Endothelial cell of umbilical vein (primary cell): ENCODE data around the gene PGBD5. TPM values are rescaled to one million over a fixed set of nuclear protein-coding genes. Genes with fewer than 3 reads are reported as not detected.

Experiments used
- BruUV-seq: library from RNA; stranded (reverse); fragments of 400-500 nt; replicated peaks from 2 replicates; lab custom pipeline; 2021; lab: Mats Ljungman, UMichigan
- CTCF ChIA-PET: fragments of 300-600, 350-600 bp; sonication (Branson Sonifier 250); formaldehyde crosslinking; loops from one replicate; lab custom pipeline; 2021; ENCODE audit warnings: antibody characterized with exemption, inconsistent platforms; lab: Charles Lee
- POLR2A ChIA-PET: fragments of 300-600, 350-600 bp; sonication (Branson Sonifier 250); formaldehyde crosslinking; loops from one replicate; lab custom pipeline; 2021; ENCODE audit warnings: antibody characterized with exemption, inconsistent platforms; lab: Charles Lee
- DNase-seq: peaks from one replicate; pipeline ENCODE4 v3.0.0-alpha.2; 2011; ENCODE audit warnings: low read depth, low spot score
- FAIRE-seq: peaks from 2 replicates; lab custom pipeline; 2011; peaks lifted over from hg19 to GRCh38; lab: Jason Lieb, UNC
- H2AFZ ChIP-seq: 2 replicates; pipeline ENCODE4 v1.6.0; 2012; ENCODE audit warnings: low read depth, low read length, control low read depth, inconsistent platforms
- H3K27ac ChIP-seq: 2 replicates; pipeline ENCODE4 v1.5.1; 2011; ENCODE audit warnings: low read depth, mild to moderate bottlenecking, control low read depth, low read length, moderate library complexity; ENCODE audit not compliant: insufficient read depth
- H3K27me3 ChIP-seq, 2 experiments: 2 replicates each; pipeline versions ENCODE4 v1.6.0 to v1.6.1; 2011; ENCODE audit warnings: low read length in 2 of 2, mixed read lengths in 1 of 2; ENCODE audit not compliant: control insufficient read depth in 2 of 2, insufficient read depth in 2 of 2
- H3K36me3 ChIP-seq, 2 experiments: 2 replicates in 1 of 2; 3 replicates in 1 of 2; pipeline ENCODE4 v1.5.1; 2011; ENCODE audit warnings: low read length in 2 of 2, mild to moderate bottlenecking in 1 of 2, moderate library complexity in 1 of 2; ENCODE audit not compliant: control insufficient read depth in 2 of 2, insufficient read depth in 2 of 2; ENCODE audit errors: extremely low read depth in 1 of 2
- H3K4me1 ChIP-seq: 3 replicates; pipeline ENCODE4 v1.5.1; 2011; ENCODE audit warnings: mild to moderate bottlenecking, low read length; ENCODE audit not compliant: control insufficient read depth, insufficient read depth; ENCODE audit errors: extremely low read depth
- H3K4me2 ChIP-seq: 2 replicates; pipeline ENCODE4 v1.6.1; 2011; ENCODE audit warnings: low read length, control low read depth, mixed read lengths; ENCODE audit not compliant: insufficient read depth
- H3K4me3 ChIP-seq, 3 experiments: fragments of 200-600 bp in 1 of 3; sonication (generic), shearing (Covaris generic) in 1 of 3; replicated peaks in 1 of 3; 2 replicates each; pipeline ENCODE4 v1.5.1; 2011 to 2016; ENCODE audit warnings: control low read depth in 3 of 3, low read length in 3 of 3, mild to moderate bottlenecking in 2 of 3, inconsistent platforms in 1 of 3, low read depth in 1 of 3, moderate library complexity in 1 of 3; ENCODE audit not compliant: insufficient read depth in 1 of 3
- H3K79me2 ChIP-seq: 2 replicates; pipeline ENCODE4 v1.6.0; 2012; ENCODE audit warnings: low read length, inconsistent platforms; ENCODE audit not compliant: control insufficient read depth, insufficient read depth
- H3K9ac ChIP-seq: replicated peaks from 2 replicates; pipeline ENCODE3; 2011; ENCODE audit warnings: low read length, control low read depth; ENCODE audit not compliant: insufficient read depth; ENCODE audit errors: extremely low read depth
- H3K9me1 ChIP-seq: replicated peaks from 3 replicates; pipeline ENCODE4 v1.6.0; 2011; ENCODE audit warnings: mild to moderate bottlenecking, low read length; ENCODE audit not compliant: control insufficient read depth, insufficient read depth; ENCODE audit errors: extremely low read depth
- H3K9me3 ChIP-seq: replicated peaks from 2 replicates; pipeline ENCODE4 v1.5.1; 2012; ENCODE audit warnings: low read length, inconsistent platforms; ENCODE audit not compliant: control insufficient read depth, insufficient read depth
- H4K20me1 ChIP-seq: replicated peaks from 2 replicates; pipeline ENCODE3; 2011; ENCODE audit warnings: mild to moderate bottlenecking, low read length; ENCODE audit not compliant: control insufficient read depth, insufficient read depth; ENCODE audit errors: extremely low read depth
- CTCF ChIP-seq, 2 donors: IDR thresholded peaks; 1 replicate in 1 of 2; 2 replicates in 1 of 2; pipeline ENCODE4 v1.5.1; 2011; ENCODE audit warnings: low read length in 2 of 2, mild to moderate bottlenecking in 2 of 2, moderate library complexity in 2 of 2, control low read depth in 1 of 2, inconsistent platforms in 1 of 2, low read depth in 1 of 2; ENCODE audit not compliant: insufficient read depth in 1 of 2; ENCODE audit errors: extremely low read depth in 1 of 2
- EZH2 ChIP-seq: IDR thresholded peaks from 2 replicates; pipeline ENCODE4 v1.6.1; 2012; ENCODE audit warnings: borderline replicate concordance, low read depth, mild to moderate bottlenecking, moderate library complexity, low read length, inconsistent platforms; ENCODE audit not compliant: severe bottlenecking
- FOS ChIP-seq: IDR thresholded peaks from 2 replicates; pipeline ENCODE4 v1.6.1; 2011; ENCODE audit warnings: mild to moderate bottlenecking, low read length, moderate library complexity, borderline replicate concordance; ENCODE audit not compliant: insufficient read depth
- GATA2 ChIP-seq: IDR thresholded peaks from 2 replicates; pipeline ENCODE4 v1.7.0; 2011; ENCODE audit warnings: low read depth, mild to moderate bottlenecking, moderate library complexity, mixed read lengths, low read length; ENCODE audit not compliant: insufficient read length, insufficient read depth
- JUN ChIP-seq: IDR thresholded peaks from 2 replicates; pipeline ENCODE4 v1.6.1; 2011; ENCODE audit warnings: borderline replicate concordance, low read depth; ENCODE audit not compliant: insufficient read length, insufficient read depth
- MAX ChIP-seq: IDR thresholded peaks from 2 replicates; pipeline ENCODE4 v1.6.1; 2011; ENCODE audit not compliant: insufficient read depth, insufficient read length
- MYC ChIP-seq: IDR thresholded peaks from one replicate; pipeline ENCODE4 v1.6.1; 2011; ENCODE audit warnings: mild to moderate bottlenecking, low read depth, low read length
- POLR2A ChIP-seq: IDR thresholded peaks from 2 replicates; pipeline ENCODE4 v1.6.1; 2012; ENCODE audit warnings: low read depth, mild to moderate bottlenecking, control low read depth, low read length
- POLR2AphosphoS5 ChIP-seq: IDR thresholded peaks from 2 replicates; pipeline ENCODE4 v1.6.1; 2012; ENCODE audit warnings: low read depth, mild to moderate bottlenecking, control low read depth, low read length, moderate library complexity; ENCODE audit not compliant: insufficient read depth
- dilution Hi-C: fragments of 300-500 bp; cut with MboI; formaldehyde crosslinking; loops from one replicate; pipeline ENCODE4 v1.15.0; 2019; ENCODE audit warnings: low sequenced_read_pairs; ENCODE audit not compliant: extremely low pct_ligation_motif_present
- intact Hi-C: fragments of 100-400 bp; cut with micrococcal nuclease; formaldehyde crosslinking; loops from one replicate; pipeline ENCODE4 v1.10.0; 2022
- polyA plus RNA-seq, 4 experiments: library from polyadenylated mRNA; depleted of rRNA in 3 of 4; stranded (reverse) in 3 of 4; unstranded in 1 of 4; fragments of >200 nt; gene quantifications; 2 replicates each; pipeline versions ENCODE4 v1.2.1 to v1.2.3, GENCODE V29; 2011 to 2012; ENCODE audit warnings: missing spikeins in 1 of 4
- total RNA-seq: library from RNA; stranded (reverse); gene quantifications from 2 replicates; pipeline ENCODE4 v1.2.3, GENCODE V29; 2021

The PGBD5 gene
- total and polyA plus RNA-seq, 2 donors (not counting 3 experiments of a cell fraction or from before 2014, with no cell fraction given): 0.03 TPM; not detected in 1

- Histone ChIP-seq H3K27me3 (no peaks in the 10 kb centered on the region), H3K9me1 (no peaks in the 10 kb centered on the region), H3K4me2 (no peak overlapping the region), H3K4me1 (no peaks in the 10 kb centered on the region), H3K4me3 (no peak overlapping the region), H4K20me1 (no peaks in the 10 kb centered on the region), H2AFZ (no peak overlapping the region), H3K9me3 (no peaks in the 10 kb centered on the region), H3K79me2 (no peaks in the 10 kb centered on the region), H3K9ac (no peak overlapping the region), H3K36me3 (no peaks in the 10 kb centered on the region), H3K27ac (no peak overlapping the region)
- CTCF ChIA-PET: no interaction called here
- POLR2A ChIA-PET: no interaction called here
- TF ChIP-seq MAX: no peak
- no peak for TF ChIP-seq EZH2
- TF ChIP-seq GATA2: no peak
- TF ChIP-seq JUN: no peak
- no peak for TF ChIP-seq FOS
- no peak for TF ChIP-seq MYC
- FAIRE-seq (no peak), DNase-seq (no peak)
- intact Hi-C loops: no loop called here
- dilution Hi-C loops: no loop called here
- BruUV-seq: no TSS peak
These were observed 98.9 kb downstream of the PGBD5 start for GRCh38 chr1:230326971-230327891.

DNA sequence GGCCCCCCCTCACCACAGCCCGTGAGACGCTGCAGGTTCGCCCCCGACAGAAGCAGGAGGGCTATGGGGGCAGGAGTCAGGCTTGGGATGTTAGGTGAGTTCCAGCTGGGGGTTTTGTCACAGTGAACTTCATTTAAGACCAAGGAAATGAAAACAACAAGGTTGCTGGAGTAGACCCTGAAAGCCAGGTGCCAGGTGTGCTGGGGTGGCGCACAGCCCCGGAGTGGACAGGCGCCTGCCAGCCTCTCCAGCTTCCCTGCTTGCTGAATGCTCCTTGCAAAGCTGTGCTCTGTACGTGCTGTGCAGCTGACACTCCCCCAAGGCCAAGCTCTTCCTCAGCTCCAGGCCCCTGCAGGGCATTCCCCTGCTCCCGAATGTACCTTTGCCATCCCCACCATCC, 102.4 kb downstream of the PGBD5 start:
- Histone ChIP-seq H3K4me3 (no peak overlapping the region), H3K4me1 (no peaks in the 10 kb centered on the region), H3K27ac (no peak overlapping the region), H3K4me2 (no peak overlapping the region), H3K9me3 (no peaks in the 10 kb centered on the region), H3K36me3 (no peaks in the 10 kb centered on the region), H3K9ac (no peak overlapping the region), H3K9me1 (no peaks in the 10 kb centered on the region), H2AFZ (no peak overlapping the region), H3K79me2 (no peaks in the 10 kb centered on the region), H4K20me1 (no peaks in the 10 kb centered on the region), H3K27me3 (no peaks in the 10 kb centered on the region)
- intact Hi-C loops (no loop called here), dilution Hi-C loops (no loop called here)
- TF ChIP-seq EZH2: no peak
- no peak for TF ChIP-seq JUN
- TF ChIP-seq POLR2AphosphoS5: no peak
- TF ChIP-seq GATA2: no peak
- TF ChIP-seq MYC: no peak
- no peak for TF ChIP-seq POLR2A
- TF ChIP-seq FOS: no peak
- no peak for TF ChIP-seq CTCF (IDR thresholded peaks at IDR 0.05; ENCODE audit: extremely low read depth in 1 of 2, insufficient read depth in 1 of 2, low read depth in 1 of 2, low read length in 2 of 2)
- no peak for TF ChIP-seq MAX
- ChIA-PET POLR2A (no interaction called here), CTCF (no interaction called here)
- no TSS peak for BruUV-seq
- FAIRE-seq (no peak), DNase-seq (no peak)
